ENCODE measurements around the gene NID1.

NID1 gene

GRCh38 chr1:236110137-236110536 lies 45.2 kb upstream of the NID1 start:
- TF ChIP-seq ZFX (IDR thresholded peaks at IDR 0.05) (no peak), CTCF (conservative IDR thresholded peaks at IDR 0.05) (no peak)
- H3K27ac ChIP-seq = no peak overlapping the region

GRCh38 chr1:236108027-236108648 lies 43.2 kb upstream of the NID1 start:
- TF ChIP-seq ZFX (IDR thresholded peaks at IDR 0.05) = no peak
- TF ChIP-seq CTCF (conservative IDR thresholded peaks at IDR 0.05) = no peak
- no peak overlapping the region for H3K27ac ChIP-seq

GRCh38 chr1:236107121-236107907 lies 42.4 kb upstream of the NID1 start:
- H3K27ac ChIP-seq = no peak overlapping the region
- TF ChIP-seq ZFX (IDR thresholded peaks at IDR 0.05) = no peak
- TF ChIP-seq CTCF (conservative IDR thresholded peaks at IDR 0.05) = no peak

- TF ChIP-seq ZFX (IDR thresholded peaks at IDR 0.05) (no peak), CTCF (conservative IDR thresholded peaks at IDR 0.05) (peak; percentile 88)
- H3K27ac ChIP-seq = no peak overlapping the region
Measured at GRCh38 chr1:236103646-236104218, 38.8 kb upstream of the NID1 start.

GRCh38 chr1:236103059-236103458 lies 38.2 kb upstream of the NID1 start:
- no peak overlapping the region for H3K27ac ChIP-seq
- TF ChIP-seq CTCF (conservative IDR thresholded peaks at IDR 0.05) = no peak
- TF ChIP-seq ZFX (IDR thresholded peaks at IDR 0.05) = no peak

GRCh38 chr1:236102611-236103010 lies 37.7 kb upstream of the NID1 start:
- no peak overlapping the region for H3K27ac ChIP-seq
- TF ChIP-seq CTCF (conservative IDR thresholded peaks at IDR 0.05) = no peak
- no peak for TF ChIP-seq ZFX (IDR thresholded peaks at IDR 0.05)

All from C4-2B (cell line).